HUES6 (cell line): ENCODE data around the gene GRM6.

Experiments used
- H3K27ac ChIP-seq: 2 replicates; pipeline ENCODE4 v1.7.0; 2013; ENCODE audit warnings: low read depth, mild to moderate bottlenecking, low read length, inconsistent platforms
- H3K27me3 ChIP-seq: 2 replicates; pipeline ENCODE4 v1.6.1; 2013; ENCODE audit warnings: low read length; ENCODE audit not compliant: control insufficient read depth, insufficient read depth
- H3K36me3 ChIP-seq: 2 replicates; pipeline ENCODE4 v1.6.1; 2013; ENCODE audit warnings: low read length; ENCODE audit not compliant: control insufficient read depth, insufficient read depth
- H3K4me1 ChIP-seq: 2 replicates; pipeline ENCODE4 v1.6.1; 2013; ENCODE audit warnings: low read length; ENCODE audit not compliant: control insufficient read depth, insufficient read depth
- H3K4me3 ChIP-seq: 2 replicates; pipeline ENCODE4 v1.5.1; 2013; ENCODE audit warnings: low read depth, low read length
- H3K9ac ChIP-seq: one replicate; pipeline ENCODE4 v1.6.1; 2013; ENCODE audit warnings: mild to moderate bottlenecking, low read length
- H3K9me3 ChIP-seq: 2 replicates; pipeline ENCODE4 v1.6.1; 2013; ENCODE audit warnings: low read depth, low read length; ENCODE audit not compliant: control insufficient read depth, insufficient read depth

GRM6 gene

DNA sequence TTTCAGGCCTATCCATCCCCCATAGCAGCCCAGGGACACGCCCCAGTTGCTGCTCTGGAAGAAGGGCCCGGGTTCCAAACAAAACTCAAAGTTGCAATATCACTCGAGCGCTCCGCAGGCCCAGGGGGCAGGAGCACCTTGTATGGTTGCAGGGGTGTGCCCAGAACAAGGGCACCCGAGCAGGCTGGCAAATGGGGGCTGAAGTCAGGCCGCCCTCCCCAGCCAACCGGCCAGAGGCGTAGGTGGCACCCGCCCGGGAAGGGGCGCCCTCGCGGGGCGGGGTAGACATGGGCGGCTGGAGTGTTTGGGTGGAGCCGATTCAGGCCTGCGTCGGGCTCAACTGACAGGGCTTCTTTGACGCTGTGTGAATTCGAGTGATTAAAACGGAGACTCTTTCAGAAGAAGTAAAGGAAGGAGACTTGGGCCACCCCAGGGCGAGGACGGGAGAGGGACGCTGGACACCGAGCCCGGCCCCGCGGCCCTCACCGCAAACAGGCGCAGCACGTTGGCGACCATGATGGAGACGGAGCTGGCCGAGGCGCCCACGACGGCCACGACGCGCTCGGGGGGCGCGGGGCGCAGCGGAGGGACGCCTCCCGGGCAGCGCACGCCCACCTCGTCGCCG lies 1.1 kb downstream of the GRM6 start:
- Histone ChIP-seq H3K4me1 (peaks cover 7% of the 10 kb centered on the region; the same call in 1 of the 2 replicates), H3K4me3 (peak overlapping the region; percentile 41), H3K27me3 (peaks cover 64% of the 10 kb centered on the region), H3K27ac (no peak overlapping the region), H3K9me3 (peaks cover 15% of the 10 kb centered on the region), H3K9ac (no peak overlapping the region), H3K36me3 (no peaks in the 10 kb centered on the region)

DNA sequence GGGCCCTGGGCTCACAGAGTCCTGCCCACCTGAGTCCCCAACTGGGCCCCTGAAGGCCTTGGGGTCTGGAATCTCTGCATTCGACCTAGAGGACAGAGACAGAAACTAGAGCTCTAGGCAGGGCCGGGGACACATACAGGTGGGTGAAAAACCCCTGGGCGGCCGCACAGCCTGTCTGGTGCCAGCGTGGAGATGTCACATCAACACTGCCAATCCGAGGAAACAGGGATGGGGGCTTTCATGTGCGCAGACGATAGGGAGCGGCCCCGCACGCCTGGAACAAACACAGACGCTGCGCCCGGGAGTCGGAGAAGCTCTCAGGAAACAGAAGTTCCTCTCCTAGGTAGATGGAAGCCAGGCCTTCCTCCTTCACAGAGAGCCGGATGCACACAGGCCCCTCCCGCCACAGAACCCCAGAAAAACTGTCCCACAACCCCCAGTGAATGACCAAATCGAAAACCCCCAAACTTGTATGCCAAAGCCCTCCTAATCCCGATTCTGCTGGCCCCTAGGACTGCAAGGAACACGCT lies 1.8 kb downstream of the GRM6 start:
- no peak overlapping the region for H3K27ac ChIP-seq
- H3K9me3 ChIP-seq, result peaks cover 19% of the 10 kb centered on the region
- no peaks in the 10 kb centered on the region for H3K36me3 ChIP-seq
- H3K4me3 ChIP-seq, result no peak overlapping the region
- peaks cover 64% of the 10 kb centered on the region for H3K27me3 ChIP-seq
- no peak overlapping the region for H3K9ac ChIP-seq
- peaks cover 7% of the 10 kb centered on the region; the same call in 1 of the 2 replicates for H3K4me1 ChIP-seq

DNA sequence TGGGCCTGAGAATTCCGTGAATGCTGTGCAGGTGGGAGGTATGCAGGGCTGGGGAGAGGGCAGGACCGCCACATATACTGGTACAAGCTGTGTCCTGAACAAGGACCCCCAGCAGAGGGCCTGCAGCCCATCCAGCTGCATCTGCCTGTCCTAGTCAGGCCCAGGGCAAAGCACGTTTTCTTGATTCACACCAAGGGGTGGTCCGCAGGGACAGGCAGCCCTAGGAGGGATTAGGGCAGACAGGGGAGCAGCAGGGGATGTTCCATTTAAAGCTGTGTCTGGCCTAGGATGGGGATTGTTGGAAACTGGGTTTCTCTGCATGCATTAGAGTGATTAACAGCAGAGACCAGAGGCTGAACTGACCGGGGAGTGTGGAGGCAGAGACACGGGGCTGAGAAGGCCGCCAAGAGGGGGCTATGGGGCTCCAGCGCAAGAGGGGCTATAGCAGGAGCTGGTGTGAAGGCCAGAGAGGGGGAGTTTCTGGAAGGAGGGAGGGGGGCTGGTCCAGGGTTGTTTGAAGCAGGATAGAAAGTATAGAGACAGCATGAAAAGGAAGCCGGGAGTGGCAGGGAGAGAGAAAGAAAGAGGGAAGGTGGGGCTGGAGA lies 2.7 kb downstream of the GRM6 start:
- Histone ChIP-seq H3K4me1 (peaks cover 7% of the 10 kb centered on the region; the same call in 1 of the 2 replicates), H3K36me3 (no peaks in the 10 kb centered on the region), H3K27me3 (peaks cover 58% of the 10 kb centered on the region), H3K4me3 (no peak overlapping the region), H3K27ac (no peak overlapping the region), H3K9me3 (peaks cover 22% of the 10 kb centered on the region), H3K9ac (no peak overlapping the region)

- Histone ChIP-seq H3K27ac (no peak overlapping the region), H3K9ac (no peak overlapping the region), H3K36me3 (no peaks in the 10 kb centered on the region), H3K27me3 (peaks cover 48% of the 10 kb centered on the region), H3K9me3 (peaks cover 32% of the 10 kb centered on the region), H3K4me3 (no peak overlapping the region), H3K4me1 (peaks cover 7% of the 10 kb centered on the region; the same call in 1 of the 2 replicates)
Observed at GRCh38 chr5:178991190-178992145, 3.7 kb downstream of the GRM6 start.

DNA sequence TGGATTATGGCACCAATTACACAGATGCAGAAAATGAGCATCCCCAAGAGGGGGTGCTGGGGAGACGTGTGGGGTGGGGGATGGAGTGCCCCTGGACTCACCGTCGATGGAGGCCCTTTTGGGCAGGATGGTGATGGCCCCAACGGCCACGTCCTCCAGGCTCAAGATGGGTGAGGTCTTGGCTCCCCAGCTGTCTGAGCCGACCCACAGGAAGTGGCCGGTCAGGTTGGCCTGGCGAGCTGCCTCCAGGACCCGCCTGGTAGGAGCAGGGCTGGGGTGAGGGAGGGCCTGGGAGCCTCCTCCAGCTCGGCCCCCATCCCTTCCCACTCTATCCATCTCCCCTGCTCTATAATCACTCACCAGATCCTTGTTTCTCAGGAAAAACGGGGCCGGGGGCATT lies 4.6 kb downstream of the GRM6 start:
- no peak overlapping the region for H3K4me3 ChIP-seq
- no peaks in the 10 kb centered on the region for H3K36me3 ChIP-seq
- no peak overlapping the region for H3K9ac ChIP-seq
- peaks cover 4% of the 10 kb centered on the region; the same call in 1 of the 2 replicates for H3K4me1 ChIP-seq
- H3K9me3 ChIP-seq, result peaks cover 41% of the 10 kb centered on the region
- H3K27me3 ChIP-seq, result peaks cover 39% of the 10 kb centered on the region
- no peak overlapping the region for H3K27ac ChIP-seq

- Histone ChIP-seq H3K36me3 (no peaks in the 10 kb centered on the region), H3K9me3 (peaks cover 50% of the 10 kb centered on the region)
Observed at GRCh38 chr5:178989311-178989710, 5.8 kb downstream of the GRM6 start.

DNA sequence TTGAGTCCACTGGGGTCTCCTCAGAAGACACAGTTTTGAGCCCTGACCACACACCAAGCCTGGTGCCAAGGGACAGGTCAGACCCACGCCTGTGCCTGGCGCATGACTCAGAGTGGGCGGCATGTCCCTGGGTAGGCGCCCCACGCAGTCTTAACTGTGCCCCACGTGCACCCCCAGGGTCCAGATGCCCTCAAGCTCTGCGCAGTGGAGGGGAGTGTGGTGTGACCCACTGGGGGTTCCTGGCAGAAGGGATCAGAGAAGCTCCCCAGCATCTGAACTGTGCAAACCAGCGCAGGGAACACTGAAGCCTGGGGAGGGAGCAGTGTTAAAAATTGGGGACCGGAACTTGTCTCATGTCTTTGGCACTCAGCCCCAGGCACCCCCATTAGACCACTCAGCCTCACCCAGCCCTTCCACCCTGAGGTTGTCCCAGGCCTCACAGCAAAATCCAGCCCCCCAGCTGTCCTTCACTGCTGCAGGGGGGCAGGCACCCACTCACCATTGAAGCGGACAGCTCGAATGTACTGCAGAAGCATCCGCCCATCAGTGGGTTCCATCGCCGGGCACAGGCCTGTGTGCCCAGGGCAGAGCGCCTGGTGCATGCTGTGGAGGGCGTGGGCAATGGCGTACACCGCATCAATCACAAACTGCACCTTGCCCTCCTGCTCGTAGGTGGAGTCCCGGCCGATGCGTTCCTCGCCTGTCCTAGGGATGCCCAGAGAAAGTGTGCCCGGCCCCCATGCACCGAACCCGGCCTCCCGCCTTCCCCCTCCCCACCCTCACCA lies 6.5 kb downstream of the GRM6 start:
- H3K4me1 ChIP-seq, result no peaks in the 10 kb centered on the region
- H3K27ac ChIP-seq, result no peak overlapping the region
- no peak overlapping the region for H3K9ac ChIP-seq
- H3K36me3 ChIP-seq, result no peaks in the 10 kb centered on the region
- H3K27me3 ChIP-seq, result peaks cover 20% of the 10 kb centered on the region
- H3K9me3 ChIP-seq, result peaks cover 56% of the 10 kb centered on the region
- H3K4me3 ChIP-seq, result no peak overlapping the region

More at GRCh38 chr5:178989311-178989710, 5.8 kb downstream of the GRM6 start:
- no peak overlapping the region for H3K9ac ChIP-seq
- peaks cover 27% of the 10 kb centered on the region for H3K27me3 ChIP-seq
- H3K4me3 ChIP-seq, result no peak overlapping the region
- H3K27ac ChIP-seq, result no peak overlapping the region
- no peaks in the 10 kb centered on the region for H3K4me1 ChIP-seq

DNA sequence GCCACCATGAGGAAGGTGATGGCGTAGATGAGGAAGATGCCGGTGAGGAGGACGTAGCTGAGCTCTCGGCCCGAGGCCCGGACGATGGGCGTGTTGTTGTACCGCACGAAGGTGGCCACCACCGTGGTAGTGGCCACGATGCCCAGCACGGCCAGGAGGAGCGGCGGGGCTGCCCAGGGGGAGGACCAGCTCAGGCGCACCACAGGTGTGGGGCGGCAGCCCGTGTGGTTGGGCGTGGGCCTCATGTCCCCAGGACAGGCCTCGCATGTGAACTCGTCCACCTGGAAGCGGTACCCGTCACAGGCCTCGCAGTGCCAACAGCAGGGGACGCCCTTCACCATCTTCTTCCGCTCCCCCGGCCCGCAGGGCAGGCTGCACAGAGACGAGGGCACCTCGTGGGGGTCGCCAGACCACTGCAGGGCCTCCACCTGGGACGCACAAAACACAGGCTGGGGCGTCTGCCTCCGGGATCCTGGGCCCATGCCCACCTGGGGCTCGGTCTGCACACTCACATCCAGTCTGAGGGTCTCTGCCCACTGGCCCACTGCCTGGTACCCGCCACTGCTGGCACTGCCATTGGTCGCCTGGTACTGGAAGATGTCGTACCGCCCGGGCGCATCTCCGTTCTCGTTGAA lies 8.7 kb downstream of the GRM6 start:
- Histone ChIP-seq H3K36me3 (no peaks in the 10 kb centered on the region), H3K9ac (no peak overlapping the region), H3K4me3 (no peak overlapping the region), H3K4me1 (no peaks in the 10 kb centered on the region), H3K27ac (no peak overlapping the region), H3K9me3 (peaks cover 76% of the 10 kb centered on the region), H3K27me3 (no peaks in the 10 kb centered on the region)

DNA sequence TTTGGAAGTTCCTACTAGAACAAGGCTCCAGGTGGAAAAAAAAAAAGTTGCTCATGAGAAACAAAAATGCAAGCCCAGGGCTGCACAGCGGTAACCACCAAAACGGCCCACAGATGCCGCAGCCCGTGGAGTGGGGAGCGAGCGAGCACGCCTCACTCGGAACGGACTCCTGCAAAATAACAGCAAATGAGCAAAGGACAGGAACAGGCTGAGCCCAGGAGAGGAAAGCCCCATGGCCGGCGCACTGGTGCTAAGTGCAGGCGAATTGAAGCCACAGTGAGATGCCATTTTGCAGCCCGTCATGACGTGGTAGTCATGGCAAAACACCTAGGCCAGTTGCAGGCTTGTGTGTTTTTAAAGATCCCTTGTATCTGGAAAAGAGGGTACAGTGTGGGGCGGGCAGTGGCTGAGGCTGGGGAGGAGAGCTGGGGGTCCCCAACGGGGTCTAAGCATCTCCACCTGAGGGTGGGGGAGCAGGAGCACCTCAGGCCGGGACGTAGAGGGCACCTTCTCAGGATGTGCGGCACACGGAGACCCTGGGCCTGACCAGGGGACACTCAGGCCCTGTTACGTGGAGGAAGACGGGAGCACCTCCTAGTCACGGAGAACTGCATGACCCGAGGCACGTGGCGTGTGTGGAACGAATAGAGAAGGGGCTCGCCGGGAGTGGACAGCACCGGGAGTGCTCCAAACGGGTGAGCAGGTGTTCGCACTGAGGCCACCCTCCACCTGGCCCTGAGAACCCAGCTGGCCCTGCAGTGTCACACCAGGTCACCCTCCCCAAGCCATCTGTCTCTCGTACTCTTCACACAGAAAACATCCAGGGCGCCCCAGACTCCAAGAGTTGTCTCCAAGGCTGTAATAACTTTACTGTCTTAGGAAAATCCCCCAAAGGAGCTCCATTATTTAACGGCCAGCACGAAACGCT lies 10.7 kb downstream of the GRM6 start:
- Histone ChIP-seq H3K27me3 (no peaks in the 10 kb centered on the region), H3K4me3 (no peak overlapping the region)

More for the DNA sequence above, 10.7 kb downstream of the GRM6 start:
- no peak overlapping the region for H3K9ac ChIP-seq
- H3K27ac ChIP-seq, result no peak overlapping the region
- peaks cover 84% of the 10 kb centered on the region for H3K9me3 ChIP-seq
- no peaks in the 10 kb centered on the region for H3K36me3 ChIP-seq
- H3K4me1 ChIP-seq, result no peaks in the 10 kb centered on the region
